Stimulated activated CD4-positive, alpha-beta T cell treated with anti-CD3 and anti-CD28 coated beads, Interleukin-15, amount 100 ng/mL, for 1 hour (primary cell): ENCODE results near the gene ZNF778.
A peak's percentile ranks its signal among the peaks of the same experiment; 100 is the strongest.

ENCODE experiments used
- DNase-seq, 2 donors: peaks; one replicate each; pipeline ENCODE4 v3.0.0-alpha.2; 2020; ENCODE audit warnings: low read depth in 1 of 2, low spot score in 1 of 2

Gene ZNF778

DNA sequence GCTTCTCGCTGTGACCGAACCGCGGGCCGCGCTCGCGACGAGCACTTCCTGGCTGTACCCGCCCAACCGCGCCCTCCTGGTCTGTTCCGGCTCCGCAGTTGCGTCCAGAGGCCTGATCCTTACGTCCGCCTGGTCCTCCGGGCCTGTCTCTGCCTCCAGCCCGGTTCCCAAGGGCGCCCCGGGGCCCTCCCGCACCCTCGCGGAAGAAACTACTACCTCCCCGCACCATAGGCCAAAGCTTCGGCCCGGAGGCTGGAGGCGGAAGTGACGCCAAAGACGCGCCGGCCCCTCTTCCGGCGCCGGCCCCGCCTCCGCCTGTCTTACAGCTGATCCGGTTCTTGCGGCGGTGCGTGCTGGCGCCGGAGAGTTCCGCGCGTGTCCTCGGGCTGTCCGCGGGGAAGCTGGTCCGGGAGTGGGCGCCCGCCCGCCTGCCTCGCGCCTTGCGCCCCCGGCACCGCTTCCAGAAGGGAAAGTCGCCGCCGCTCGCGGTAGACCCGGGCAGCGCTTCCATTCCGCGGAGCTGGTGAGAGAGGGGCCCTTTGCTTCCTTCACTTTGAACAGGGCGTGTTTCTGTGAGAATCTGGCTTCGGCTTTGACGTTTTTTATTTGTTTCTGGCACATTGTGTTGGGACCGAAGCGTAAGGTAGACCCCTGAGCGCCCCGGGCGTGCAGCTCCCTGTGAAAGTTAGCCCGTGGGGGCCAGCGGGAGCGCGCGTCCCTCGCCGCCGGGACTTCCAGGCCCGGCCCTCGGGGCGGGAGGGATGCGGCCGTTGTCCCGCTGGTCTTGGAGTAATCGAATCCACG, at the start of gene ZNF778:
TSS of gene ZNF778 (plus strand) at position 316 of the 804 bp plus-strand sequence. CDS start 3,425 bp downstream, outside the sequence.
- peak; percentile 61 to 65 for DNase-seq

DNA sequence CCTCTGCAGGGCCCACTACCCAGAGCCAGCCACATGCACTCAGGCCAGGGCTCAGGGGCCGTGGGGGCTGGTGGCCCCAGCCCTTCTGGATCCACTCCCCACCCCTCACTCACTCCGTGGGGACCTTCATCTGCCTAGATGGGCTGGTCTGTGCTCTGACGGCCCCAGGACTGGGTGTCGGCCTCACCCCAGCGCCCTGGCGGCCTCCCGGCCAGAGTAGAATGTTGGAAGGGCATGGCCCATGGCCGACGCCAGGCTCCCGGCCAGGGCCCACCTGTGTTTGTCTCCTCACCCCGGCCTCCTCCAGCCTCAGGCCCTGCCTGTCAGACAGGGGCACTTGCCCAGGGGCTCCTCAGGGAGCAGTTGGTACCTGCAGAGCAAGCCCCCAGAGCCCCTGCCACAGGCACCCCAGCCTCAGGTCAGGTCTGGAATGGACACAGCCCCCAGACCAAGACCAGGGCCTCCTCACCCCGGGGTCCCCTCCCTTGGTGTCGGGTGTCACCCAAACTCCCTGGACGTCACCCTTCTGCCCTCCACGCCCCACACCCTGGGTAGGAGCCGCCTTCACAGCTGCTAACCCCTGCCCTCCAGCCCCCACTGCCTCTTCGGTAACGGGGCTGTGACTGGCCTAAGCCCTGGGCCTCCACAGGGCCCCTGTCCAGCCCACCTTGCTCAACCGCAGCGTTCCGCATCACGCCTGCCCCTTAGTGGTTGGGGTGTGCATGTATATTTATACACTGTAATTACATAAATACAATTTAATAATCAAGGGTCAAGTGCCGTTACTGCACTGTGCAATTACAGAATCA, 48.9 kb upstream of the ZNF778 start:
- no peak for DNase-seq

DNA sequence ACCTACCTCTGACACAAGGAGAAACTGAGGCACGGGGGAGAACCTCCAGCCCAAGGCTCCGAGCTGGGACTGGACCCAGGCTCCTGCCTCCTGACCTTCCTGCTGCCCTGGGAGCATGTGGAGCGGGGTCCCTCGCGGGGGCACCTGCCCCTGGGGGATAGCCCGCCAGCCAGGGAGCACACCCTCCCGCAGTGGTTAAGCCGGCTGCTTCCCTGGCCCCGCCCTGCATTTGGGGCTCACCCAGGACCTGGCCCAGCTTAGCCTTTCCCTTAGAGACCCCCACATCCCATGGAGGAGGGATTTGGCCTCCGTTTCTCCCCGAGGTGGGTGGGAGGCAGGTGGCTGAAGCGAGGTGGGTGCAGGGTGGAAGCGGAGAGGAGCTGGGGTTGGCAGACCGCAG, 47.7 kb upstream of the ZNF778 start:
- DNase-seq: no peak

DNA sequence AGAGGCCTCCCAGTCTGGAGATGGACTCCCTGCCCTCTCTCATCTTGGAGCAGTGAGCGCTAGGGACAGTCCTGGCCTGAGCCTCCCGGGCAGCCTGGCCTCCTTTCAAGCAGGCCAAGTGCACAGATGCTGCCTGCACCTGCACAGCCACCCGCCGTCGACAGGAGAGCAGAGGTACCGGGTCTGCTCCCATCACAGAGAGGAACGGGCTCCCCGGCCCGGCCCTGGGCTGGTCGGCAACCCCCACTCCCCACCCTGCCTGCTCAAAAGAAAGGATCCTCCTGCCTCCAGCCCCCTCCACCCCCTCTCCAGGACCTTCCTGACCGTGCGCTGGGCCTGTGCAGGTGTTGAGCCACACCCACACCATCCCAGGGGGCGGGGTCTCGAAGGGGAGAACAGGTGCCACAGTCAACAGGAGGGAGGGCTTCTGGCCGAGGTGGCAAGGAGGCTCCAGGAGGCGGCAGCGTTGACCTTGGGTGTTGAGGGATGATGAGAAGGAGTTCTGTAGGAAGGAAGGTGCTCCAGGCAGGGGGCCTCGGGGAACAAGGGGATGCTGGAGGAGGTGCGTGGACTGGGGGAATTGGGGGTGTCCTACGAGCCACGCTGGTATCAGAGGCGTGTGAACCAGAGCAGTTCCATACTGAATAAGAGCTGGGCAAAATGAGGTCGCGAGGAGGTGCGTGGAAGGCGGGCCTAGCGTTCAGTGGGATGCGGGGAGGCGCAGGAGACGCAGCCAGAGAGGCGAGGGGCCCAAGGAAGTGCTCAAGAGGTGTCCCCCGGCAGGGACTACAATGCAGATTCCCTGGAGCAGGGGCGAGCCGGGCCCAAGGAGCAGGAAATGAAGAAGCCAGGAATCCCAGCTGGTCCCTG, 46.9 kb upstream of the ZNF778 start:
- no peak for DNase-seq

DNA sequence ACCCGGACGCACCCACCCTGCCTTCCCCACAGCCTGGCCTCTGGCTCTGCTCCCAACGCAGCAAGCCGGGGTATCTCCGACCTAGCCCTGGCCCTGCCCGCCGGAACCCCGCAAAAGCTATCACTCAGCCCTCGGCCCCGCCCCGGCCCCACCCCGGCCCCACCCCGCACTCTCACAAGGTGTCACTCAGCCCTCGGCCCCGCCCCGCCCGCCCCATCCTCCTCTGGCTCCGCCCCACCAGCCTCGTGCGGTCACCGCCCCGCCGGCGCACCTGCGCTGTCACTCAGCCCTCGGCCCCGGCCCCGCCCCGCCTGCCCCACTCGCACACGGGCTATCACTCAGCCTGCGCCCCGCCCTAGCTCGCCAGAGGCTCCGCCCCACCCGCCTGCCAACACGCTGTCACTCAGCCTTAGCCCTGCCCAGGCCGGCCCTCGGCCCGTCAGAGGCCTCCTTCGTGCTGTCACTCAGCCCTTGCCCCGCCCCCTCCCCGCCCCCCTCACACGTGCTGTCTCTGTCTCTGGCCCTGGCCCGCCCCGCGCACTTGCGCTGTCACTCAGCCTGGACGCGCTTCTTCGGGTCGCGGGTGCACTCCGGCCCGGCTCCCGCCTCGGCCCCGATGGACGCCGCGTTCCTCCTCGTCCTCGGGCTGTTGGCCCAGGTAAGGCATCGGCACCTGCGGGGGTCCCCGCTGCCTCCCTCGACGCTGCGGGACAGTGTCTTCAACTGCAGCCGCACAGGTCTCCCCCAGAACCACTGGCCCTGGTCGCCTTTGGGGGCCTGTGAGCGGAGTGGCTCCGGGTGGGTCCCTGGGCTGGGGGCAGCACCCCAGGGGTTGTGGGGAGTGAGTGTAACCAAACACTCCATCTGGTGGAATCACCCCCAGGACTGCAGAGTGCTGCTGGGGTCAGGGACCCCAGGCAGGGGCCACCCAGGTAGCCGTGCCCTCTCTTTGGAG, 46.0 kb upstream of the ZNF778 start, which contains the start of gene CDH15:
TSS of gene CDH15 (plus strand) at position 533 of the 955 bp plus-strand sequence. CDS start at position 617, 84 bp downstream.
- peak; percentile 89 to 96 for DNase-seq

DNA sequence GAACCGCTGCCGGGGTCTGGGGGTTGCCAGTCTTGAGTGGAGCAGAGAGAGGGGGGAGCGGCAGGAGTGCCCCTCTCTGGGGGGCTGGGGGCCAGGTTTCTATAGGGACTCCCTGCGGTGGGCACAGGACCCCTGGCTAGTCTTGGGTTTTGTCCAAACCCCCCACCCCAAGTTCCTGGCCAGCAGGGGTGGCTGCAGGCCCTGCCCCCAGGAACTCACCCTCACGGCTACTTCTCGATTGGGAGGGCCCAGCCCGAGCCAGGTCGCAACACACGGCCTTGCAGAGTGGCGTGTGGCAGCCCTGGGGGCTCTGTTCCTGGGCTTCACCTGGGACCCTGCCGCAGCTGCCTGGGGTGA, 45.4 kb upstream of the ZNF778 start:
- DNase-seq: no peak

DNA sequence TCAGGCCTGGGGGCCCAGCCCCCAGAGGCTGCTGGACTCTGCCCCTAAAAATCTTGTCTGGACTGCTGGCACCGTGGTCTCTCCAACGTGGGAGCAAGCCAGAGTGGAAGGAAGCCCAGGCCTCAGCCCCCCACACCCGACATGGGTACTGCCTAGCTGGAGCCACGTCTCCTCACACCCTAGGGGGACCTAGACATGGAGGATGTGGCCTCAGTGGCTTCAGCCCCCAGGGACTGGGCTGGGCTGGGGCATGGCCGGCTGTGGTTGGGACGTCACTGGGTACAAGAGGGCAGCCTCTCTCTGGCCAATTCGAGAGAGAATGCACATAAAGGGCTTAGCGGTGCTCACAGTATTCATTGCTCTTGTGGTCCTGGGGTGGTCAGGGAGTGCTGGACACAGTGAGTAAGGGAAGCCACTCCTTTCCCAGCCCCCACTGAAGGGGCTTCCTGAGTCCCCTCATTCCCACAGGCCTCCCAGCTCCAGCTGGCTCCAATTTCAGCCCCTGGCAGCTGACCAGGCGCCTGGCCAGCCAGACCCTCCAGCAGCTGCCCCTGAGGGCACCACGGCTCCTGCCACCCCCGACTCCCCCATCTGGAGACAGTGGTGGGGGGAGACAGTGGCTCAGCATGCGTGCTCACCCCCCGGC, 44.9 kb upstream of the ZNF778 start:
- no peak for DNase-seq

DNA sequence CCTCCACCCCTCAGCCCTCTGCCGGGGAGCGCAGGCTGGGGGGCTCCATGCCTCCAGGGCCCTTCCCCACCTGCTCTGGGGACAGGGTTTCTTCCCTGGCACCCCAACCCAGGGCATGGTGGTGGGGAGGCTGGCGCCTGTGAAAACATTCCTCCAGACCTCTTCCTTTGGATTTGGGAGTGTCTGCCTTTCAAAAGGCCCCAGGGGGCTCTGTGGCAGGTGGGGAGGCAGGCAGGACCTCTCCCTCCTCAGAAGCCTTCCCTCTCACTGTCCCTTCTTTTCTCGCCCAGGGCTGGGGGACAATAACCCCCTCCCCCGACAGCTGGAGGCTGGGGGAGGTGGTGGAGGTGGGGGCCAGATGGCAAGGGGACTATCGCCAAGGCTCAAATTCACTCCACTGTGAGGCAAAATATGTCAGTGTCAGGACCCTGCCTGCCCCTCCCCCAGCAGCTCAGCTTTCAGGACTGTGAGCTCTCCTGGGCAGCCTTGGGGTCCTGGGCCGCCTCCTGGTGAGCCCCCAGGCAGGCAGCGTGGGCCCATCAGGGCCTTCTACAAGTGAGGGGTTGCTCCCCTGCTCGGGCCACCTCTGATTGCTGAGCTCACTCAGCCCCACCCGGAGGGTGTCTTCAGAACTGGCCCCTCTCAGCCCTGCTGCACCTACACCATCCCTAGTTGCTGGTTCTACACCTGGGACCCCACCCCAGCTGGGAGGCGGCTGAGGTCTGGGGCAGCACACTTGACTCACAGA, 44.2 kb upstream of the ZNF778 start:
- no peak for DNase-seq

DNA sequence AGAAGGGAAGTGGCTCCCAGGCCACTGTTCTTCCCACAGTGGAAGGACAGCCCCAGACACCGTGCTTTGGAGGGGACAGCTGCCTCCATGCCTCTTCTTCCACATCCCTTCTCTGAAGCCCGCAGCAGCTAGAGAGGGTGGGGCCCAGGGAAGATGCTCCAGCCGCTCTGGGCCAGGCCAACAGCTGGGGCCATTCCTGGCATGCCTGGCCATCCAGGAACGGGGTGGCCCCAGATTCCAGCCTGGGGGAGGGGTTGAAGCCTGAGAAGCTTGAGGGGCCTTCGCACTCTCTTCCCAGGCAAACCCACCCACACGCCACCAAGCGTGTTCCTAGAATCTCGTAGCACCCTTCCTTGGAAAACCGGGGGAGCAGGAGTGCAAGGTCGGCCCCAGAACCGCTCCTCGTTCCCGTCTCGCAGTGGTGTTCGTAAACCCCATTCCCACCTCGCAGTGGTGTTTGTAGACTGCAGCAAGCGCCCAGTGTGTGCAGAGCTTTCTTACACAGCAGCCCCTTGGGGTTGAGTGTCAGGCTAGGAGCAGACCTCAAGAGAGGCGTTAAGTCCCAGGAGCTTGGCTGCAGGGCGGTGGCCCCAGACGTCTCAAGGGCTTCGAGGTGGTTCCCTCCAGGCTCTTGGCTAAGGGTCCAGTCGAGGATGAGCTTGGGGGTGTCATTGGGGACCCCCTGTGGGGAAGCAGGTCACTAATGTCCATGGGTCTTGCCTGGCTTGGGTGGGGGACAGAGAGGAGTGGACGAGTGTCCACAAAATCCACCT, 43.3 kb upstream of the ZNF778 start:
- no peak for DNase-seq

DNA sequence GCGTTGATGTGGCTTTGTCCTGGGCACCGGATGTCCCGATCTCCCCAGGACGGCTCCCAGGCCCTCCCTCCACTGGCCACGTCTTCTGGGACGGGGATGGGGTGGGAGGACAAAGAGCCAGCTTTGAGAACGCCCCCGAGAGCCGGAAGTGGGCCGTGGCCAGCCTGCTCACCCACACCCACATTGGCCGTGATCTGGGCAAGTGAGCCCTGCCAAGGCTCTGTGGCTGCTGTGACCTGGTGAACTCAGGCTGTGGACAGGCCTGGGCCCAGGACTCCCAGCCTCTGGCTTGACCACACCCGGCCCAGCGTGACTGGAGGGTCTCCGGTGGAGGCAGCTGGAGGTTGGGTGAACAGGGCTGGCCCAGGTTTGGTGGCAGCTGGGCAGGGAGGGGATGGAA, 42.6 kb upstream of the ZNF778 start:
- no peak for DNase-seq

DNA sequence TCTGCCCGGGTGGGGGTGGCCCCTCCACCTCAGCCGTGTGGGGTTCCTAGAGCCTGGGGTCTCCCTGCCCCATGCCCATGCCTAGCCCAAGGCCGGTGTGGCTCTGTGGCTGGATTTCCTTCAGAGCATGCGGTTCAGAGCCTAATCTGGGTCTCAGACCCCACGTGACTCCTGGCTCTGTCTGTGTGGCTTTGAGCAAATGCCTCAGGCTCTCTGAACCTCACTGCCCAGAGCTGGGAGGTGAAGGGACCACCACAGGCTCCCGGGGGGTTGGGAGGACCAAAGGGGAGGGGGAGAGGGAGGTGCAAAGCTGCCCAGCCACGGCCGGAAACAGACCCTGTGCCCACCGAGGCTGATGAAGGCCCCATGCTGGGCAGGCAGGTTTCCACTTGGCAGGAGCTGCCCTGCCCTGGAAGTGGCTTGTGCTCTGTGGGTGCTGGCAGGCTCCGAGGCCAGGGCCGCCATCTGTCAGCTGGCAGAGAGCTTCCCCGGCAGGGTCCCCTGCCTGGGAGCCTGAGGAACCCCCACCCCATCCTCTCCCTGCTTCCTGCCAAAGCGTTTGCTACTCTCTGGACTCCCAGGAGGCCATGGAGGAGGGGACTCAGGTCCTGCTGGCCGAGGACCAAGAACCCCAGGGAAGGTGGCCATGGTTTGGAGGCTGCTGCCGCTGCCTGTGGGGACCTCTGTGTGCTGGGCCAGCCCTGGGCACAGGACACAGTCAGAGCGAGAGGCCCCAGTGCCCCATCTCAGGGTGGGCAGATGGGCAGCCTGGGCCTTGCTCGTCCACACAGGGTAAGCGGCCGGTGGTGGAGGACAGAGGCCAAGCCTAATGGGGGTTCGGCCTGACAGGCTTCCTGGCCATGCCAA, 42.0 kb upstream of the ZNF778 start:
- no peak for DNase-seq

DNA sequence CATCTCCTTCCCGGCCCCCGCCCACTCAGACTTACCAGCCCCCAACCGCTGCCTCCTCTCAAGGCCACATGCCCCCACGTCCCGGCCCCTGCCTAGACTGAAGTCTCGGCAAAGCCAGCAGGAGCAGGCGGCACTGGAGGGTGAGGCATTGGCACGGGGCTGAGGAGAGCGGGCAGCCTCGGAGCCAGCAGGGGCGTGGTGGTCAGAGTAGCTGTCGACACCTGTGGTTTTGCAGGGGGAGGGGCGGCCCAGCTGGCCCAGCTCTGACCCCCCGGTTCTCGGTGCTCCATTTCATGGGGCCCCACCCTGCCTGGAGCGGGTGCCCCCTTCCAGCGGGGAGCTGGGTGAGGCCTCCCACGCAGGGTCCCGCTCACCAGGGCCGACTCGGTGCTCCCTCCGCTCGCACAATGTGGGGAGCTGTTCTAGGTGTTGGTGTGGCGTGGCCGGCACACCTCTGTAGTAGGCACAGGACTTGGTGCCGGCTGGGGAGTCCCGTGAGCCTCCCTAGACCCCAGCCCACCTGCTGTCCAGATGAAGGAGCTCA, 41.3 kb upstream of the ZNF778 start:
- DNase-seq: no peak

DNA sequence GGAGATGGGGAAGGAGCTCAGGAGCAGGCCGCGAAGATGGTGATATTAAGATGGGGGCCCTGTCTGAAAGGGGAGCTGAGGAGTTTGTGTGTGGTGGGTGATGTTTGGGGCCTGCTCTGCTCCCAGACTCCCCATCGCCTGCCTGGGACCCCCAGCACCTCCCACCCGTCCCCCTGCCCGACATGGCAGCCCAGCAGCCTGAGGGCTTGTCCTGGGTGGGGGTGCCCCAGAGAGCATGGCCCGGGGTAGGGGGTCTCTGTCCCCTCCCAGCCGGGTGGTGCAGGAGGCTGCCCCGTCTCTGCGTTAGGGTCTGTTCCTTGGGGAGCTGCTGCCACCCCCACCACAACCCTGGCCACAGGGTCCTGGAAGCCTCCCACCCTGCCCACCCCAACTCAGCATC, 40.8 kb upstream of the ZNF778 start:
- DNase-seq: no peak

DNA sequence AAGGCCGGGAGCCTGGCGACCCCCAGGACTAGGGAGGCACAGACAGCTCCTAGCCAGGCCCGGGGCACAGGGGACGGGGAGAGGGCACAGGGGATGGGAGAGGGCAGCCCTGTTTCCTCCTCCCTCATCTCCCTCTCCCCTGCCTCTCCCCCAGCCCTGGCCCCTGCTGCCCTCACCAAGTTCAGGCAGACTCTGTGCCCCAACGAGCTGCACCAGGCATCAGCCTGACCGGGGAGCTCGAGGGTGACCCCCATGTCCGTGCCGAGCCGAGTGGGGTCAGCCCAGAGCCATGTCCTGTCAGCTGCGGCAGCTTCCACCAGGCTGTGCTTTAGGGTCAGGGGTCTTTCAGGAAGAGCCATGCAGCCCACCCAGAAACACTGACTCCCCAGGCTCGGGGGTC, 40.0 kb upstream of the ZNF778 start:
- no peak for DNase-seq

DNA sequence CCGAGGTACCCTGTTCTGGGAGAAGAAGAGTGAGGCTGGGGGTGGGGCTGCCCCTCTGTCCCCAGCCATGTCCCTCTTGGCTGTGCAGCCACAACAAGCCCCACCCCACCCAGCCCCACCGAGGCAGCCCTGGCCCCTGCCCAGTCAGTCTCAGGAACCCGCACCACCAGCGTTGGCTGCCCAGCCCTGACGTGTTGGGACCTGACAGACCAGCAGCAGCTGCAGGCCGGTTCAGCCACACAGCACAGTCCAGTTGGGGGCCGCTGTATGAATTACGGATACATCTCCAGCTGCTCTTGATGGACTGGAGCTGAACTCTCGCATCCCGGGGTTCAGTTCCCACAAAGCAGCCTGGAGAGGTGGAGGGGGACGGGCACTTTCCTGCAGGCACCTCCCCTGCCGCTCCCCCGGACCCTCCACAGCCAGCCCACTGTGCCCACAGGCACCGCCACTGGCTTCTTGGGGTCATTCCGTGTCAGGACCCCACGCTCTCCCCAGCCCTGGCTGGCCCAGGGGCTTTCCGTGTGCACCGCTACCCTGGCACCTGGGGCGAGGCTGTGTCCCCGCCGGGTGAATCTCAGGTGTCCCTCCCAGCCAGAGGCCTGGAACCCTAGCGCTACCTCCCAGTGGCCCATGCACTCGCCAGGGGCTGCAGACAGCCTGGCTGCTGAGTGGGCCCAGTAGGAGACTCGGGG, 38.9 kb upstream of the ZNF778 start:
- no peak for DNase-seq

DNA sequence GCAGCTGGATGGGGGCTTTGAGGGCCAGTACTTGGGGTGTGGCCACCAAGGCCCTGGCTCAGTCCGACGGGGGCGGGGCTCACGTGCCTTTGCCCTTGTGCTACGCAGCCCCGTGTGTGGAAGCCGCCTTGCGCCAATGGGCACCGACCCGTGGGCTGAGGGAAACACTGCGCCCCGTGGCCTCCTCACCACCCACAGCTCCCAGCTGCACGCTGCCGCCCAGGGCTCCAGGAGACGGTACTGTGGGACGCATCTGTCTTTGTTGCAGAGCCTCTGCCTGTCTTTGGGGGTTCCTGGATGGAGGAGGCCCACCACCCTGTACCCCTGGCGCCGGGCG, 38.4 kb upstream of the ZNF778 start:
- no peak for DNase-seq
